NCI-H748 (cell line): ENCODE measurements around the gene RPS29.
"Not testable (repeated sequence)": the region's sequence is repeated elsewhere in the genome, so short reads cannot be mapped to it uniquely, and the experiment has no call there.

Experiments
- DNase-seq: peaks from one replicate; lab custom pipeline; 2025; ENCODE audit not compliant: unreplicated experiment; lab: John Stamatoyannopoulos, UW

Gene RPS29

GRCh38 chr14:49585803-49586672 is at the start of gene RPS29:
RPS29 (minus strand) TSS chr14:49586380; CDS start chr14:49586346, 34 bp downstream.
- DNase-seq, result peak; percentile 98

- DNase-seq, result peak; percentile 86
These were observed 48.6 kb upstream of the RPS29 start, which contains the start of gene DNAAF2 for GRCh38 chr14:49634547-49635334. DNAAF2 (minus strand) TSS chr14:49635244; CDS start chr14:49635149, 95 bp downstream.

GRCh38 chr14:49633640-49634546 is 47.7 kb upstream of the RPS29 start:
- DNase-seq, result peak; percentile 96

- no peak for DNase-seq
These were observed 38.0 kb upstream of the RPS29 start for GRCh38 chr14:49623941-49624839.

GRCh38 chr14:49623387-49623786 is 37.2 kb upstream of the RPS29 start:
- no peak for DNase-seq

- DNase-seq, result no peak
These were observed 35.9 kb upstream of the RPS29 start for GRCh38 chr14:49622022-49622607.

- peak; percentile 74 for DNase-seq
These were observed 35.1 kb upstream of the RPS29 start for GRCh38 chr14:49621114-49621881.

- peak; percentile 98 for DNase-seq
These were observed 34.3 kb upstream of the RPS29 start, which contains the start of the genes MGAT2 and RPL36AL for GRCh38 chr14:49620182-49621113. MGAT2 (plus strand) TSS chr14:49620799; CDS start chr14:49621269, 470 bp downstream. RPL36AL (minus strand) TSS chr14:49620626; CDS start chr14:49619104, 1,522 bp downstream.

GRCh38 chr14:49619730-49620129 is 33.5 kb upstream of the RPS29 start:
- DNase-seq, result peak; percentile 45

GRCh38 chr14:49619273-49619672 is 33.1 kb upstream of the RPS29 start:
- DNase-seq, result not testable (repeated sequence)

GRCh38 chr14:49617852-49618519 is 31.8 kb upstream of the RPS29 start:
- no peak for DNase-seq

GRCh38 chr14:49615776-49616175 is 29.6 kb upstream of the RPS29 start:
- no peak for DNase-seq

GRCh38 chr14:49614196-49614595 is 28.0 kb upstream of the RPS29 start:
- DNase-seq, result no peak

GRCh38 chr14:49612671-49613070 is 26.5 kb upstream of the RPS29 start:
- DNase-seq, result no peak

- no peak for DNase-seq
These were observed 26.1 kb upstream of the RPS29 start for GRCh38 chr14:49612251-49612650.

- DNase-seq, result no peak
These were observed 21.4 kb upstream of the RPS29 start for GRCh38 chr14:49607583-49607982.
